Loucy (cell line): ENCODE measurements around the gene KRTAP10-4.

Experiments used
- EZH2phosphoT487 ChIP-seq: fragments of 200-600 bp; IDR thresholded peaks from 2 replicates; pipeline ENCODE4 v1.6.1; 2018; ENCODE audit warnings: antibody characterized with exemption, mild to moderate bottlenecking, moderate library complexity, borderline replicate concordance
- TF ChIP-seq, protein P1 (sequence below): fragments of 200-600 bp; sonication (generic); conservative IDR thresholded peaks from 2 replicates; pipeline ENCODE4 v1.5.1; 2014; ENCODE audit warnings: mild to moderate bottlenecking, antibody characterized with exemption, low read length

DNA sequence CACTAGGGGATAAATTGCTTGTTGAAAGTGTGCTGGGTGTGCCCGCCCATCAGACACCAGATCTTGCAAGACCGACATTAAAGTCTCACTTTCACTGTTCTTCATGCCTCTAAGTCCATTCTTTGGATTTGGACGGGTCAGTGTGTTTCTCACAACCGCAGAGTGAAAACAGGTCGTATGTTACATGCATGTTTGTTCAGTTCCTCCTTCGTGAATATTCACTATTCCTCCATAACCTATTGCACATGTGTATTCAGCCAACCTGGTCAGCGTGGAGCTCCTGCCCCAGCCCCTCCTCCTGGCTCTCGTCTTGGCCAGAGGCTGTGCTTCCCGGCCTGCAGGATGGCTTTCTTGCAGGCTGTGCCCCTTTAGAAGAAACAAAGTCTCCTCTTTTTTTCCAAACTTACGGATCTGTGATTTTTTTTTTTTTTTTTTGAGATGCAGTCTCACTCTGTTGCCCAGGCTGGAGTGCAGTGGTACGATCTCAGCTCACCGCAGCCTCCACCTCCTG is 20.9 kb downstream of the KRTAP10-4 start:
- TF ChIP-seq, protein P1, sequence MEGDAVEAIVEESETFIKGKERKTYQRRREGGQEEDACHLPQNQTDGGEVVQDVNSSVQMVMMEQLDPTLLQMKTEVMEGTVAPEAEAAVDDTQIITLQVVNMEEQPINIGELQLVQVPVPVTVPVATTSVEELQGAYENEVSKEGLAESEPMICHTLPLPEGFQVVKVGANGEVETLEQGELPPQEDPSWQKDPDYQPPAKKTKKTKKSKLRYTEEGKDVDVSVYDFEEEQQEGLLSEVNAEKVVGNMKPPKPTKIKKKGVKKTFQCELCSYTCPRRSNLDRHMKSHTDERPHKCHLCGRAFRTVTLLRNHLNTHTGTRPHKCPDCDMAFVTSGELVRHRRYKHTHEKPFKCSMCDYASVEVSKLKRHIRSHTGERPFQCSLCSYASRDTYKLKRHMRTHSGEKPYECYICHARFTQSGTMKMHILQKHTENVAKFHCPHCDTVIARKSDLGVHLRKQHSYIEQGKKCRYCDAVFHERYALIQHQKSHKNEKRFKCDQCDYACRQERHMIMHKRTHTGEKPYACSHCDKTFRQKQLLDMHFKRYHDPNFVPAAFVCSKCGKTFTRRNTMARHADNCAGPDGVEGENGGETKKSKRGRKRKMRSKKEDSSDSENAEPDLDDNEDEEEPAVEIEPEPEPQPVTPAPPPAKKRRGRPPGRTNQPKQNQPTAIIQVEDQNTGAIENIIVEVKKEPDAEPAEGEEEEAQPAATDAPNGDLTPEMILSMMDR: no peak
- TF ChIP-seq EZH2phosphoT487: no peak
